Measurements from ENCODE around the gene PTGR2. TPM values are rescaled to one million over a fixed set of nuclear protein-coding genes. Genes with fewer than 3 reads are reported as not detected.

Gene PTGR2
- total and polyA plus RNA-seq, 2 donors (not counting 3 experiments of a cell fraction or from before 2014, with no cell fraction given) = 1.1 to 5.6 TPM

DNA sequence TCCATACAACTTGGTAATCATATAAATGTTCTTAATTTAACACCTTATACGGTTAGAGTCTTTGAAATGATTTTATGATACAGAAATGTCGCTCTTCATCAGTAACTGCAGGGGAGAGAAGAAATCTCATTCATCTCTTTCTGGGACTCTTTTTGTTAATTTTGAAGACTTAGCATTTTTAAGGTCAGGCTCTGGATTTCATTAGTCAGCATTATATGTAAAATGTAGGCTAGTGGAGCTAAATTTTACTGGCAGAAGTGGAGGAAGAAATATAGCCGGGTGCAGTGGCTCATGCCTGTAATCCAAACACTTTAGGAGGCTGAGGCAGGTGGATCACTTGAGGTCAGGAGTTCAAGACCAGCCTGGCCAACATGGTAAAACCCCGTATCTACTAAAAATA lies 4.7 kb upstream of the PTGR2 start:
- ChIA-PET POLR2A (no interaction called here), CTCF (interaction anchor here (1.9 kb wide), 1 partner anchor 118 kb away, joined by 4 read pairs; no protein-coding TSS in a partner anchor)
- DNase-seq (ENCODE audit: low read depth, low spot score) (no peak), FAIRE-seq (no peak)
- dilution Hi-C loops (cut with MboI; ENCODE audit: extremely low pct_ligation_motif_present, low sequenced_read_pairs) = no loop called here
- Histone ChIP-seq H3K4me1 (ENCODE audit: control insufficient read depth, extremely low read depth, insufficient read depth, low read length) (peaks cover 9% of the 10 kb centered on the region), H4K20me1 (replicated peaks; ENCODE audit: control insufficient read depth, extremely low read depth, insufficient read depth, low read length) (no peaks in the 10 kb centered on the region), H3K36me3 (ENCODE audit: control insufficient read depth in 2 of 2, extremely low read depth in 1 of 2, insufficient read depth in 2 of 2, low read length in 2 of 2) (no peaks in the 10 kb centered on the region), H3K27ac (ENCODE audit: insufficient read depth, low read depth, low read length) (no peak overlapping the region), H3K4me3 (replicated peaks in 1 of 3; ENCODE audit: insufficient read depth in 1 of 3, low read depth in 1 of 3, low read length in 3 of 3) (no peak overlapping the region), H3K27me3 (ENCODE audit: control insufficient read depth in 2 of 2, insufficient read depth in 2 of 2, low read length in 2 of 2) (no peaks in the 10 kb centered on the region), H3K9me1 (replicated peaks; ENCODE audit: control insufficient read depth, extremely low read depth, insufficient read depth, low read length) (no peaks in the 10 kb centered on the region), H3K4me2 (ENCODE audit: insufficient read depth, low read length) (no peak overlapping the region), H3K9me3 (replicated peaks; ENCODE audit: control insufficient read depth, insufficient read depth, low read length) (no peaks in the 10 kb centered on the region), H3K9ac (replicated peaks; ENCODE audit: extremely low read depth, insufficient read depth, low read length) (no peak overlapping the region), H3K79me2 (ENCODE audit: control insufficient read depth, insufficient read depth, low read length) (no peaks in the 10 kb centered on the region), H2AFZ (ENCODE audit: low read depth, low read length) (no peak overlapping the region)
- intact Hi-C loops (cut with micrococcal nuclease) = no loop called here
- no TSS peak for BruUV-seq (replicated peaks)
- TF ChIP-seq GATA2 (IDR thresholded peaks at IDR 0.05; ENCODE audit: insufficient read depth, insufficient read length, low read depth, low read length) = no peak
- TF ChIP-seq, protein P1, sequence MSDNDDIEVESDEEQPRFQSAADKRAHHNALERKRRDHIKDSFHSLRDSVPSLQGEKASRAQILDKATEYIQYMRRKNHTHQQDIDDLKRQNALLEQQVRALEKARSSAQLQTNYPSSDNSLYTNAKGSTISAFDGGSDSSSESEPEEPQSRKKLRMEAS (IDR thresholded peaks at IDR 0.05; ENCODE audit: insufficient read depth, insufficient read length) = no peak
- no peak for TF ChIP-seq POLR2AphosphoS5 (IDR thresholded peaks at IDR 0.05; ENCODE audit: insufficient read depth, low read depth, low read length)
- TF ChIP-seq FOS (IDR thresholded peaks at IDR 0.05; ENCODE audit: borderline replicate concordance, insufficient read depth, low read length) = no peak
- no peak for TF ChIP-seq JUN (IDR thresholded peaks at IDR 0.05; ENCODE audit: borderline replicate concordance, insufficient read depth, insufficient read length, low read depth)
- no peak for TF ChIP-seq EZH2 (IDR thresholded peaks at IDR 0.05; ENCODE audit: borderline replicate concordance, low read depth, low read length, severe bottlenecking)
- TF ChIP-seq, protein P2, sequence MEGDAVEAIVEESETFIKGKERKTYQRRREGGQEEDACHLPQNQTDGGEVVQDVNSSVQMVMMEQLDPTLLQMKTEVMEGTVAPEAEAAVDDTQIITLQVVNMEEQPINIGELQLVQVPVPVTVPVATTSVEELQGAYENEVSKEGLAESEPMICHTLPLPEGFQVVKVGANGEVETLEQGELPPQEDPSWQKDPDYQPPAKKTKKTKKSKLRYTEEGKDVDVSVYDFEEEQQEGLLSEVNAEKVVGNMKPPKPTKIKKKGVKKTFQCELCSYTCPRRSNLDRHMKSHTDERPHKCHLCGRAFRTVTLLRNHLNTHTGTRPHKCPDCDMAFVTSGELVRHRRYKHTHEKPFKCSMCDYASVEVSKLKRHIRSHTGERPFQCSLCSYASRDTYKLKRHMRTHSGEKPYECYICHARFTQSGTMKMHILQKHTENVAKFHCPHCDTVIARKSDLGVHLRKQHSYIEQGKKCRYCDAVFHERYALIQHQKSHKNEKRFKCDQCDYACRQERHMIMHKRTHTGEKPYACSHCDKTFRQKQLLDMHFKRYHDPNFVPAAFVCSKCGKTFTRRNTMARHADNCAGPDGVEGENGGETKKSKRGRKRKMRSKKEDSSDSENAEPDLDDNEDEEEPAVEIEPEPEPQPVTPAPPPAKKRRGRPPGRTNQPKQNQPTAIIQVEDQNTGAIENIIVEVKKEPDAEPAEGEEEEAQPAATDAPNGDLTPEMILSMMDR (IDR thresholded peaks at IDR 0.05; ENCODE audit: extremely low read depth in 1 of 2, insufficient read depth in 1 of 2, low read depth in 1 of 2, low read length in 2 of 2) = no peak

Data from endothelial cell of umbilical vein (primary cell).